HepG2 (cell line): ENCODE results near the gene MSANTD2. TPM values are rescaled to one million over a fixed set of nuclear protein-coding genes. Genes with fewer than 3 reads are reported as not detected.
A peak's percentile ranks its signal among the peaks of the same experiment; 100 is the strongest.

ENCODE experiments used
- AFF4 ChIP-seq: sonication (generic); formaldehyde crosslinking; IDR thresholded peaks from 2 replicates; pipeline ENCODE4 v1.4.0; 2020; ENCODE audit warnings: missing genetic modification reagents
- AKNA ChIP-seq: sonication (generic); formaldehyde crosslinking; IDR thresholded peaks from 2 replicates; pipeline ENCODE4 v1.4.0; 2020; ENCODE audit warnings: missing genetic modification reagents, borderline replicate concordance
- ATF7-NPFF ChIP-seq: sonication (generic); formaldehyde crosslinking; IDR thresholded peaks from 2 replicates; pipeline ENCODE4 v1.8.1; 2023; ENCODE audit warnings: mild to moderate bottlenecking, low read depth, missing genetic modification reagents, moderate library complexity
- DNMT3B ChIP-seq: conservative IDR thresholded peaks from 2 replicates; pipeline ENCODE4 v1.6.1; 2016; ENCODE audit warnings: missing biosample characterization, control low read depth
- EHMT2 ChIP-seq: fragments of 200-600 bp; sonication (generic); IDR thresholded peaks from 2 replicates; pipeline ENCODE4 v1.7.0; 2017; ENCODE audit warnings: antibody characterized with exemption, low read depth, low read length, borderline replicate concordance
- GATAD2A ChIP-seq: IDR thresholded peaks from 2 replicates; pipeline ENCODE4 v1.6.1; 2016
- IKZF4 ChIP-seq: sonication (generic); formaldehyde crosslinking; IDR thresholded peaks from 2 replicates; pipeline ENCODE4 v1.5.1; 2020; ENCODE audit warnings: borderline replicate concordance, mild to moderate bottlenecking, low read depth, missing genetic modification reagents; ENCODE audit errors: not compliant biosample characterization
- ISL2 ChIP-seq: sonication (generic); formaldehyde crosslinking; IDR thresholded peaks from 2 replicates; pipeline ENCODE4 v1.5.0; 2020; ENCODE audit warnings: missing genetic modification reagents
- KMT2A ChIP-seq: sonication (generic); formaldehyde crosslinking; IDR thresholded peaks from 2 replicates; pipeline ENCODE4 v1.4.0; 2020; ENCODE audit warnings: missing genetic modification reagents
- RBFOX2 ChIP-seq: fragments of 200-400 bp; formaldehyde crosslinking; IDR thresholded peaks from 2 replicates; pipeline ENCODE4 v1.6.1; 2017; ENCODE audit warnings: low read depth, mild to moderate bottlenecking, low read length
- SRSF4 ChIP-seq: fragments of 200-400 bp; formaldehyde crosslinking; IDR thresholded peaks from one replicate; pipeline ENCODE4 v1.6.1; 2018; ENCODE audit warnings: mild to moderate bottlenecking, low read depth, low read length, moderate library complexity; ENCODE audit not compliant: poor library complexity, severe bottlenecking
- TFDP2 ChIP-seq: sonication (generic); formaldehyde crosslinking; IDR thresholded peaks from 2 replicates; pipeline ENCODE4 v1.4.0; 2020; ENCODE audit warnings: missing genetic modification reagents
- TGIF2 ChIP-seq: IDR thresholded peaks from 2 replicates; pipeline ENCODE4 v1.6.1; 2016; ENCODE audit warnings: control low read depth, missing compliant biosample characterization
- THAP11 ChIP-seq: IDR thresholded peaks from 2 replicates; pipeline ENCODE4 v1.6.1; 2016; ENCODE audit warnings: missing biosample characterization, missing genetic modification reagents
- ZNF337 ChIP-seq: sonication (generic); formaldehyde crosslinking; IDR thresholded peaks from 2 replicates; pipeline ENCODE4 v1.5.1; 2020; ENCODE audit warnings: missing genetic modification reagents, low read depth, mild to moderate bottlenecking, borderline replicate concordance
- ZNF34 ChIP-seq: sonication (generic); formaldehyde crosslinking; IDR thresholded peaks from 2 replicates; pipeline ENCODE4 v1.4.0; 2020; ENCODE audit warnings: mild to moderate bottlenecking, missing genetic modification reagents, borderline replicate concordance
- ZNF362 ChIP-seq: sonication (generic); formaldehyde crosslinking; IDR thresholded peaks from 2 replicates; pipeline ENCODE4 v1.4.0; 2020; ENCODE audit warnings: missing genetic modification reagents, mild to moderate bottlenecking, borderline replicate concordance
- polyA plus RNA-seq, 8 experiments: library from polyadenylated mRNA; depleted of rRNA in 3 of 8; stranded (reverse) in 7 of 8; unstranded in 1 of 8; fragments of >200 nt; fragmentation: Illumina TruSeq in 4 of 8; extraction: Trizol in 4 of 8; gene quantifications; 2 replicates each; pipeline versions ENCODE4 v1.2.1 to v1.2.3, GENCODE V29; 2011 to 2016; ENCODE audit warnings: low read depth in 4 of 8, missing spikeins in 1 of 8, mixed read lengths in 1 of 8; ENCODE audit not compliant: insufficient read depth in 1 of 8
- total RNA-seq, 5 experiments: library from RNA; depleted of rRNA; stranded (reverse); fragments of >200 nt; fragmentation: Illumina TruSeq; extraction: Trizol; gene quantifications; 2 replicates each; pipeline ENCODE4 v1.2.3, GENCODE V29; 2016; ENCODE audit warnings: low read depth in 1 of 5

Gene MSANTD2
- total and polyA plus RNA-seq, 2 of the 13 experiments (the other 11 are each of a cell fraction or from before 2014, with no cell fraction given): 8.7 to 10.1 TPM

GRCh38 chr11:124746621-124747243 is 53.5 kb downstream of the MSANTD2 start (continued):
- 0 out of 2 replicates have a peak, but pooled peaks have one; percentile 16 for TF ChIP-seq DNMT3B
- 0 out of 2 replicates have a peak, but pooled peaks have one; percentile 7 for TF ChIP-seq ZNF34 (CRISPR knock-in tag)
- TF ChIP-seq AFF4 (CRISPR knock-in tag): no peak
- no peak for TF ChIP-seq EHMT2
- no peak for TF ChIP-seq AKNA (CRISPR knock-in tag)
- TF ChIP-seq THAP11: peak; percentile 41; the same call in 1 of the 2 replicates
- TF ChIP-seq TGIF2 (CRISPR knock-in tag): no peak
- TF ChIP-seq SRSF4: no peak
- TF ChIP-seq TFDP2 (CRISPR knock-in tag): 0 out of 2 replicates have a peak, but pooled peaks have one; percentile 11
- 0 out of 2 replicates have a peak, but pooled peaks have one; percentile 28 for TF ChIP-seq GATAD2A
- TF ChIP-seq IKZF4: peak; percentile 72
- no peak for TF ChIP-seq RBFOX2
- TF ChIP-seq KMT2A: no peak
- peak; percentile 77; the same call in 1 of the 2 replicates for TF ChIP-seq ZNF362 (CRISPR knock-in tag)
- TF ChIP-seq ZNF337 (CRISPR knock-in tag): no peak
- no peak for TF ChIP-seq ISL2 (CRISPR knock-in tag)
- TF ChIP-seq ATF7-NPFF (CRISPR knock-in tag): no peak
